HG02970 (cell line): ENCODE results near the gene STAG3.
"Not testable (repeated sequence)": the region's sequence is repeated elsewhere in the genome, so short reads cannot be mapped to it uniquely, and the experiment has no call there.

Experiments used
- ATAC-seq: cut with Tn5 transposase; IDR thresholded peaks from one replicate; pipeline ENCODE4 v1.9.1; 2021; ENCODE audit warnings: mild to moderate bottlenecking, moderate library complexity, moderate number of reproducible peaks; ENCODE audit not compliant: unreplicated experiment, low FRiP score

Gene STAG3

DNA sequence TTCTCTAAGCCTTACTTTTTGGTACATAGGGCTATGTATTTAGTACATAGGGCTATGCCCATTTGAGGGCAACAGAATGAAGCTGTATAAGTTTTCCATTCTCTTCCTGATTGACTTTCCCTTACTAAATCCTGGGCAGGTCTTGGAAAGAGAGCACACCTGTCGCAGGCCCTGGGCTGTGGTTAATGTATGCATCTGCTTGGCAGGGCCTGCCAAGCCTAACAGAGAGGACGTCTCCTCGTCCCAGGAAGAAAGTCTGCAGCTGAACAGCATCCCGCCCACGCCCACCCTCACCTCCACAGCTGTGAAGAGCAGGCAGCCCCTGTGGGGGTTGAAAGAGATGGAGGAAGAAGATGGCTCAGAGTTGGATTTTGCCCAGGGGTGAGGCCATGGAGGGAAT is 33.1 kb downstream of the STAG3 start:
- ATAC-seq = no peak

GRCh38 chr7:100211342-100211780 is 33.6 kb downstream of the STAG3 start:
- ATAC-seq = no peak

DNA sequence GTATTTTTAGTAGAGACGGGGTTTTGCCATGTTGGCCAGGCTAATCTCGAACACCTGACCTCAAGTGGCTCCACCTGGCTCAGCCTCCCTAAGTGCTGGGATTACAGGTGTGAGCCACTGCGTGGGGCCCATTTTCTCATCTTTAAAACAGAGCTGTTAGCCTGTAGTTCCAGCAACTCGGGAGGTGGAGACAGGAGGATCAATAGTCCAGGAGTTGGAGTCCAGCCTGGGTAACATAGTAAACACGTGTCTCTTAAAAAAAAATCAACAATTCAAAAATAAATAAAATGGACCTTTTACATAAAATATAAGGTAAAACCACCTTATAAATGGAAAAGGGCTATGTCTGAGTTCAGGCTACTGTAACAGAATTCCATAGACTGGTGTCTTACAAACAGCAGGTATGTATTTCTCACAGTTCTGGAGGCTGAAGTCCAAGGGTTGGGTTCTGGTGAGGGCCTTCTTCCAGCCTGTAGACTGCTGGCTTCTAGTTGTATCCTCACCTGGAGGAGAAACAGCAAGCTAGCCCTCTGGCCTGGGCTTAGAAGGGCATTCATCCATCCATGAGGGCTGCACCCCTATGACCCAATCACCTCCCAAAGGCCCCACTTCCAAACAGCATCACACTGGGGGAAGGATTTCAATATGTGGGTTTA is 35.0 kb downstream of the STAG3 start:
- ATAC-seq = no peak

GRCh38 chr7:100213672-100214071 is 36.0 kb downstream of the STAG3 start:
- no peak for ATAC-seq

DNA sequence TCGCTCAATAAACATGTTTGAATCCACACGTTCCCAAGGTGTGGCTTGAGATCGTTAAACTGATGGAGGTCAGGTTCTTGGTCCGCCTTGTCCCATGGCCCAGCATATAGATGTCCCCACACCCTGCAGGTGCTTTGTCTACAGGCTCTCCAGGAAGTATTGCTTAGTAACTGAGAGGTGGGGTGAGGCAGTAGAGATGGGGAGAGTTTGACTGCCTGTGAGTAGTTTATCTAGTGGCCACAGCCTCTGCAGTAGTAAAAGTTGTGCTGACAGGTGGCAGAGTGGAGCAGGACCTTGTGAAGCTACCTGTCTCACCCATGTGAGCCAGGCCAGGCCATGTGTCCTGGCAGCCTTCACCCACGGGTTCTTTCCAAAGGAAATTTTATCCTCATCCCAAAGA is 36.6 kb downstream of the STAG3 start:
- ATAC-seq = not testable (repeated sequence)

DNA sequence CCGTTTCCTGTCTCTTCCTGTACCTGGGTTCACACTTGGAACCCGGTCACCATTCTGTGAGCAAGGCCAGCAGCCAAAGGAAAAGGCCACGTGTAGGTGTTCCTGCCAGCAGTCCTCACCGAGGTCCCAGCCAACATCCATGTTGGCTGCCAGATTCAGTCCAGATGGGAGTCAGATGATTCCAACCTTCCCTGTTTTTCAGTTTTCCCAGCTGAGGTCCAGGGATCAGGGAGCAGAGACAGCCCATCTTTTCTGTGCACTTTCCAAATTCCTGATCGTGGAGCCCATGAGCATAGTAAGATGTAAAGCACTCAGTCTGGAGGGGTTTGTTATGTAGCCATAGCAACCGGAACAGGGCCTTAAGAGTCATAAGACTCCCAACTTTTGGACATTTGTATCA is 38.2 kb downstream of the STAG3 start:
- no peak for ATAC-seq

DNA sequence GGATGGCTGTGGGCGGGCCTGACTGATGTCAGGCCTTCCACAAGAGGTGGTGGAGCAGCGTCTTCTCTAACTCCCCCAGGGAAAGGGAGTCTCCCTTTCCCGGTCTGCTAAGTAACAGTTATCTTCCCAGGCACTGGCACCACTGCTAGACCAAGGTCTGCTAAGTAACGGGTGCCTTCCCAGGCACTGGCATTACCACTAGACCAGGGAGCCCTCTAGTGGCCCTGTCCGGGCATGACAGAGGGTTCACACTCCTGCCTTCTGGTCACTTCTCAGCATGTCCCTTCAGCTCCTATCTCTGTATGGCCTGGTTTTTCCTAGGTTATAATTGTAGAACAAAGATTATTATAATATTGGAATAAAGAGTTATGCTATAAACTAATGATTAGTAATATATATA is 40.2 kb downstream of the STAG3 start:
- peak; percentile 18 for ATAC-seq

DNA sequence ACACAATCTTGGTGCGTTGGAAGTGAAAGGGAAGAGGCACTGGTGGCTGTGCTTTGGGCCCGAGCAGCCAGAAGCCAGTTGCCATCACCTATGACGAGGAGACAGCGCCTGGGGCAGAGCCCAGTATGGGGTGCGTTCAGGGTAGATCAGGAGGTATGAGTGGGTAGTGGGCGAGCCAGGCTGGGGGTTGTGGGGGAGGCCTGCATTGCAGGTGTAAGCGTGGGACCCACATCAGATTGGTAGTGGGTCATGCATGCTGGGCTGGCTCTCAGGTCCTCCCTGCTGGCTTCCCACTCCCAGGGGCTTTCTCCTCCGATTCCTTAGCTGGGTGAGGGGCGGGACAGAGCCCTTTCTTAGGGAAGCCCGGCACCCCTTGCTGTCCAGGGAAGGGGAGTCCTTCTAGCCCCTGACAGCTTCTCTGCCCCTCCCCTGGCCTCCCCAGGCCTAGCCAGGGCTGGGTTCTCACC is 41.6 kb downstream of the STAG3 start:
- ATAC-seq = no peak

- ATAC-seq = not testable (repeated sequence)
Observed at GRCh38 chr7:100219801-100220585, 42.3 kb downstream of the STAG3 start, which contains the start of gene PVRIG. TSS of gene PVRIG (plus strand) at chr7:100219949. CDS start at chr7:100219971, 22 bp downstream.

GRCh38 chr7:100220586-100221230 is 43.0 kb downstream of the STAG3 start:
- ATAC-seq = no peak

GRCh38 chr7:100221231-100221718 is 43.6 kb downstream of the STAG3 start:
- no peak for ATAC-seq

DNA sequence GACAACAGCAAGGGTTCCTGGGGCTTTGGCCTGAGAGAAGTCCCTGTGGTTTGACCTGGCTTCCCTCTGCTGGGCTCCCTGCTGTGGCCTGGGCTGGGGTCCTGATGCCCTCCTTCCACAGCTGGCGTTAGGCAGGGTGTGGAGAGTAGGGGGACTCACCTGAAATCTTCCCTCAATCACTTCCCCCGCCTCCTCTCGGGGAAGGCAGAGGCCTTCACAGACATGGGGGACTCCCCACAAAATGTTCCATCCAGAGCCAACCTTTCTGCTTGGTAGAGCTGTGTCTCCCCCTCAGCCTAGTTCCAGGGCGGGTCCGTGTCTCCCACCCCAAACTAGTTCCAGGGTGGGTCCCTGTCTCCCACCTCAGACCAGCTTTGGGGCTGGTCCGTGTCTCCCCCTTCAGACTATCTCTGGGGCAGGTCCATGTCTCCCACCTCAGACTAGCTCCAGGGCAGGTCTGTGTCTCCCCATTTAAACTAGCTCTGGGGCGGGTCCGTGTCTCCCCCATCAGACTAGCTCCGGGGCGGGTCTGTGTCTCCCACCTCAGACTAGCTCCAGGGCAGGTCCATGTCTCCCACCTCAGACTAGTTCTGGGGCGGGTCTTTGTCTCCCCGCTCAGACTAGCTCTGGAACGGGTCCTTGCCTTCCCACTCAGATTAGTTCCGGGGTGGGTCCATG is 44.2 kb downstream of the STAG3 start:
- no peak for ATAC-seq

DNA sequence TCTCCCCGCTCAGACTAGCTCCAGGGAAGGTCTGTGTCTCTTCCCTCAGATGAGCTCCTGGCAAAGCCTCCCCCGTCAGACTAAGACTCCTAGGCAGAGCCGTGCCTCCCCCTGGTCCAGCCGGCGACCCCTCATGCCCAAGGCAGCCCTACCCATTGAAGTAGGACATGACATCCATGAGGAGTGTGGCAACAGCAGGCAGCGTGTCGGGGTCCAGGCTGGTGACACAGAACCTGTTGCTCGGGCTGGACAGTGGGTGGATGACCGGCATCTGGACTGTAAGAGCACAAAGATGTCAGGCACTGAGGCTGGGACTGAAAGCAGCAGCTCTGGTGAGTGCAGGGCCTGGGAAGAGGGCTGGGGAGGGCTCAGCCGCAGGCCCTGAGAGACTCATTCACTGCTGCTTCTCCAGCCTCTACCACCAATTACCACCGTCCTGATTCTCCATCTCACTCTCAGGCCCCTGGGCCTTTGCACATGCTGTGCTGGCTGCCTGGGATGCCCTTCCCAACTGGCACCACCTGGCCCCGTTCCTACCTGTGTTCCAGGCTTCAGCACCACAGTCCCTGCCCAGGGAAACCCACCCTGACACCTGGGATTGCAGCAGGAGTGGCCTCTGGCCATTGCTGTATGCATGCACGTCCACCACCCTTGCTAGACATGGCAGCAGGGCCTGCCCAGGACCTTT is 44.9 kb downstream of the STAG3 start:
- ATAC-seq = no peak

DNA sequence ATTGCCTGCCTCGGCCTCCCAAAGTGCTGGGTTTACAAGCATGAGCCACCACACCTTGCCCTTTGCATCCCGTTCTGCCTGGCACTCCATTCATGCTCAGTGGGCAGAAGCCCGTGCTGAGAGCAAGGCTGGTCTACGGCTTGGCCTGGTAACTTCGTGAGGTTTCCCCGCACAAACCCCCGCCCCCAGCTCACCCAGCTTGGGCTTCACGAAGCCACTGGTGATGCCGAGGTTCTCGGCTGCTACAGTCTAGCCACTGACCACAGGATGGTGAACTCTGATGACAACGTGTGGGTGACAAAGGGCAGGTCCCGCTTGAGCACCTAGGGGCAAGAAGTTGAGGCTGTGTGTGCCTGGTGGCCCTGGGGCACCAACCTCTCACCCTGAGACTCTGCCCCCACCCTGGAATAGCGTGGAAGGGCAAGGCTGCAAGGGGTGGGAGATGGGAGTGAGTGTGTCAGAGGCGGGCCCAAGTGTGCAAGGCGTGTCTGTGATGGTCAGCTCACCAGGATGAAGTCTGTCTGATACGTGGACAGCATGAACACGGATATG is 45.7 kb downstream of the STAG3 start:
- not testable (repeated sequence) for ATAC-seq

DNA sequence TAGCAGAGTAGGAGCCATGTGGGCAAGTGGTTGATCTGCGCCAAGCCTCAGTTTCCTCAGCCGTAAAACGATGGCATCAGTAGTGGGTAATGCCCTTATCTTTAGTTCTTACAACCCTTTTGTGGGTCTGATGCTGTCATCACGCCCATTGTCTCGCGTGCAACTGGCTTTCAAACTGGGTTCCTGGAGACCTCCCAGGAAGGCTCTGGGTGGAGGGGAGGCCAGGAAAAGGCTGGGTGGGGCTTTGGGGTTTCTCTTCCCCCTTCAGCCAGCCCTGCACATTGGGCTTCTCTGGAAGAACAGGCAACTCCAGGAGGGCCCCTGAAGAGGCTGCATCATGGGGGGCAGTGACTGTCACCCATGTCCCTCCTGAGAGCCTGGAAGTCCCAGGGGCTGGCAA is 47.2 kb downstream of the STAG3 start:
- ATAC-seq = not testable (repeated sequence)

DNA sequence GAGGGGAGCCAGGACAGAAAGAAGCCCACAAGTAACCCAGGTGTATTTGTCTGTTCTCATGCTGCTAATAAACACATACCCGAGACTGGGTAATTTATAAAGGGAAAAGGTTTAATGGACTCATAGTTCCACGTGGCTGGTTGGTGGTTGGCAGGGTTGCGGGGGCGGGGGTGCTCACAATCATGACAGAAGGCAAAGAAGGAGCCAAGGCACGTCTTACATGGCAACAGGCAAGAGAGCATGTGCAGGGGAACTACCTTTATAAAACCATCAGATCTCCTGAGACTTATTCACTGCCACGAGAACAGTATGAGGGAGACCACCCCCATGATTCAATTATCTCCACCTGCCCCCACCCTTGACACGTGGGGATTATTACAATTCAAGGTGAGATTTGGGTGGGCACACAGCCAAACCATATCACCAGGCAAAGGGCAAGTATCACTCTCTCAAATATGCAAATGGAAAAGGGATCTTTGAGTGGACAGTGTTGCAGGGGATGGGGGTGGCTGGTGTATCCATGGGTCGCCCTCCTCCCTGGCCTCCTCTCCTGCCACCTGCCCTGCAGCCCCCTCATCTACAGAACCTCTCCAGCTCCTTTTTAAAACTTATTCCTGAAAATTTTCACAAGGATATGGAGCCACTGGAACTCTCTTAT is 57.1 kb downstream of the STAG3 start:
- not testable (repeated sequence) for ATAC-seq

GRCh38 chr7:100239975-100240374 is 62.3 kb downstream of the STAG3 start:
- not testable (repeated sequence) for ATAC-seq

DNA sequence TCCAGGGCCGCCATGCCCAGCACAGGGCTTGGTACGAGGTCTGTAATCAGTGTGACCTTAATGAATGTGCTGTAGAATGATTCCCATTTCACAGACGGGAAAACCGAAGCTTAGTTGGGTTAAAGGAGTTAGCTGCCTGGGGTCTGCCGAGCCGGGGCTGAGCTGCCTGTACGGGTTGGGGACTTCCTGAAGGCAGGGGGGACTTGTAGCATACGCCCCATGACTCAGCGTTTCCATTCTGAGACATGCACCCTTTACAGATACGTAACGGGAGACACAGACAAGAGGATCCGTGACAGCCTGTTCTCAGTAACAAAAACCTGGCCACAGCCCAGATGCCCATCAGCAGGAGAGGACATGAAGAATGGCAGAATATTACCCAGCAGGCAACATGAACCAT is 65.7 kb downstream of the STAG3 start:
- not testable (repeated sequence) for ATAC-seq

DNA sequence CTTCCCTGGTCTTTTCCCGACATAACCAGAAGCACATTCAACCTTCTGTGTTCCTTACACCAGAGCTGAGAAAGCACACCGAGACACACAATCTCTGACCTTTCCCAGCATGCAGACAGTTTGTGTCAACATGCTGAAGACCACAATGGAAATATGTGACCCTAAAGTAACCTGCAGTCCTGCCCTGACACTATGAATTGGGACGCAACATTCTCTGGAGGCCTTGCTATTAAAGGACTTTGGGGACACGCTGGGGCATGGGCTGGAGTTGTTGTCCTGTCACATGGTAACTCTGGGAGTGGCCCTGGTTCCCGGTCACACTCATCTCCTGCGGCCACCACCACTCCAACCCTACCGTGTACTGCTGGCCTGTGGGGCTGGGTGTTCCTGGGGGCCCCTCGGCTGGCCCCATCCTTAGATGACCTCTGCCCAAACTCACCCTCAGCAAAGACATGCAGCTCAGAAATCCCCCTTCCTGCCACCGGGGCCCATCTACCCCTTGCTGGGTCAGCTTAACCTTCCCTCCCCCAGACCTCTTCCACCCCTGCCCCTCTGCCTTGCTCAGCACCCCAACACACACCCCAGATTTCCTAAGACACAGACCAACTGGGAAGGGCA is 67.4 kb downstream of the STAG3 start:
- ATAC-seq = not testable (repeated sequence)
